IMR-90 (cell line): ENCODE results near the gene ACVR2B. TPM values are rescaled to one million over a fixed set of nuclear protein-coding genes. Genes with fewer than 3 reads are reported as not detected.

Source experiments
- ATAC-seq: fragments of 200-7000 bp; cut with Tn5 transposase; 2 replicates; pipeline ENCODE4 v1.9.1; 2020; ENCODE audit warnings: low read depth, mild to moderate bottlenecking, moderate library complexity
- BruUV-seq: library from RNA; stranded (reverse); fragments of 400-500 nt; replicated peaks from 2 replicates; lab custom pipeline; 2021; lab: Mats Ljungman, UMichigan
- CTCF ChIA-PET: fragments of 300-600 bp; formaldehyde crosslinking; extraction: SDS; loops from one replicate; lab custom pipeline; 2021; ENCODE audit warnings: antibody characterized with exemption; lab: Yijun Ruan, JAX
- POLR2A ChIA-PET: fragments of 300-600 bp; sonication (Branson Sonifier 250); formaldehyde crosslinking; loops from one replicate; lab custom pipeline; 2022; ENCODE audit warnings: antibody characterized with exemption; ENCODE audit not compliant: unreplicated experiment; lab: Charles Lee
- DNase-seq: peaks from one replicate; pipeline ENCODE4 v3.0.0; 2013
- H2AFZ ChIP-seq: replicated peaks from 2 replicates; pipeline ENCODE3; 2013; ENCODE audit warnings: low read length, mild to moderate bottlenecking; ENCODE audit not compliant: poor library complexity
- H2AK5ac ChIP-seq: 2 replicates; pipeline ENCODE4 v1.6.1; 2013; ENCODE audit warnings: low read depth, low read length, inconsistent platforms
- H2AK9ac ChIP-seq: replicated peaks from 2 replicates; pipeline ENCODE3; 2013; ENCODE audit warnings: mild to moderate bottlenecking, low read depth, low read length, moderate library complexity; ENCODE audit not compliant: poor library complexity
- H2BK120ac ChIP-seq: 2 replicates; pipeline ENCODE4 v1.6.1; 2013; ENCODE audit warnings: low read depth, low read length, inconsistent platforms
- H2BK15ac ChIP-seq: 3 replicates; pipeline ENCODE4 v1.6.1; 2013; ENCODE audit warnings: low read depth, low read length, inconsistent platforms
- H2BK20ac ChIP-seq: 2 replicates; pipeline ENCODE4 v1.6.1; 2013; ENCODE audit warnings: low read depth, mild to moderate bottlenecking, inconsistent platforms, low read length, moderate library complexity
- H2BK5ac ChIP-seq: 2 replicates; pipeline ENCODE4 v1.6.1; 2013; ENCODE audit warnings: mild to moderate bottlenecking, low read depth, low read length, inconsistent platforms; ENCODE audit not compliant: poor library complexity, severe bottlenecking
- H3K14ac ChIP-seq: replicated peaks from 2 replicates; pipeline ENCODE4 v1.6.1; 2013; ENCODE audit warnings: low read depth, low read length, inconsistent platforms
- H3K18ac ChIP-seq: 2 replicates; pipeline ENCODE4 v1.6.1; 2013; ENCODE audit warnings: low read depth, low read length, control low read depth
- H3K23ac ChIP-seq: 2 replicates; pipeline ENCODE4 v1.6.1; 2013; ENCODE audit warnings: low read depth, low read length, inconsistent platforms
- H3K27ac ChIP-seq: 2 replicates; pipeline ENCODE4 v1.5.1; 2013; ENCODE audit warnings: mild to moderate bottlenecking, control low read depth, low read length; ENCODE audit not compliant: insufficient read depth
- H3K27me3 ChIP-seq: 2 replicates; pipeline ENCODE4 v1.6.1; 2013; ENCODE audit warnings: low read length; ENCODE audit not compliant: control insufficient read depth, insufficient read depth
- H3K36me3 ChIP-seq: 2 replicates; pipeline ENCODE4 v1.6.1; 2013; ENCODE audit warnings: low read length, mixed read lengths; ENCODE audit not compliant: control insufficient read depth, insufficient read depth
- H3K4ac ChIP-seq: 2 replicates; pipeline ENCODE4 v1.6.1; 2013; ENCODE audit warnings: low read depth, low read length, inconsistent platforms
- H3K4me1 ChIP-seq: 2 replicates; pipeline ENCODE4 v1.6.1; 2013; ENCODE audit warnings: low read length, mixed read lengths; ENCODE audit not compliant: control insufficient read depth, insufficient read depth
- H3K4me2 ChIP-seq: 2 replicates; pipeline ENCODE4 v1.6.1; 2013; ENCODE audit warnings: low read depth, mild to moderate bottlenecking, control low read depth, low read length, moderate library complexity
- H3K4me3 ChIP-seq: 2 replicates; pipeline ENCODE4 v1.5.1; 2013; ENCODE audit warnings: low read depth, mild to moderate bottlenecking, control low read depth, low read length, moderate library complexity; ENCODE audit not compliant: insufficient read depth
- H3K56ac ChIP-seq: 2 replicates; pipeline ENCODE4 v1.6.1; 2013; ENCODE audit warnings: low read length, inconsistent platforms; ENCODE audit not compliant: insufficient read depth; ENCODE audit errors: extremely low read depth
- H3K79me1 ChIP-seq, 2 experiments: 2 replicates each; pipeline ENCODE4 v1.6.1; 2013; ENCODE audit warnings: low read length in 2 of 2, inconsistent platforms in 1 of 2, low read depth in 1 of 2
- H3K9ac ChIP-seq: 2 replicates; pipeline ENCODE4 v1.6.1; 2013; ENCODE audit warnings: low read depth, low read length, control low read depth
- H3K9me1 ChIP-seq: 2 replicates; pipeline ENCODE4 v1.6.1; 2013; ENCODE audit warnings: low read length, inconsistent platforms; ENCODE audit not compliant: insufficient read depth
- H3K9me3 ChIP-seq: 2 replicates; pipeline ENCODE4 v1.6.1; 2013; ENCODE audit warnings: low read length; ENCODE audit not compliant: control insufficient read depth, insufficient read depth
- H4K20me1 ChIP-seq: 2 replicates; pipeline ENCODE4 v1.6.1; 2013; ENCODE audit warnings: low read length, inconsistent platforms; ENCODE audit not compliant: insufficient read depth
- H4K5ac ChIP-seq: 2 replicates; pipeline ENCODE4 v1.6.1; 2013; ENCODE audit warnings: mild to moderate bottlenecking, low read depth, low read length, control low read depth
- H4K8ac ChIP-seq, 2 experiments: 2 replicates each; pipeline ENCODE4 v1.6.1; 2013; ENCODE audit warnings: low read depth in 2 of 2, low read length in 2 of 2, control low read depth in 1 of 2, inconsistent platforms in 1 of 2
- H4K91ac ChIP-seq: 2 replicates; pipeline ENCODE4 v1.6.1; 2013; ENCODE audit warnings: low read depth, low read length, inconsistent platforms; ENCODE audit not compliant: insufficient read depth
- BHLHE40 ChIP-seq: fragments of 150-350 bp; IDR thresholded peaks from 2 replicates; pipeline ENCODE4 v1.6.1; 2016; ENCODE audit warnings: mild to moderate bottlenecking, low read depth, low read length
- CEBPB ChIP-seq: IDR thresholded peaks from 2 replicates; pipeline ENCODE4 v1.6.1; 2012; ENCODE audit warnings: low read depth, low read length, improper control_type of control experiment
- CHD1 ChIP-seq: IDR thresholded peaks from 2 replicates; pipeline ENCODE4 v1.6.1; 2012; ENCODE audit warnings: low read depth, low read length, improper control_type of control experiment
- FOS ChIP-seq: fragments of 150-350 bp; IDR thresholded peaks from 2 replicates; pipeline ENCODE4 v1.6.1; 2016; ENCODE audit warnings: low read depth, low read length
- MAZ ChIP-seq: IDR thresholded peaks from 2 replicates; pipeline ENCODE4 v1.6.1; 2012; ENCODE audit warnings: low read depth, mild to moderate bottlenecking, low read length, improper control_type of control experiment, moderate library complexity, borderline replicate concordance
- MXI1 ChIP-seq: IDR thresholded peaks from 2 replicates; pipeline ENCODE4 v1.6.1; 2012; ENCODE audit warnings: low read depth, mild to moderate bottlenecking, low read length, moderate library complexity, borderline replicate concordance
- NFE2L2 ChIP-seq: fragments of 150-350 bp; IDR thresholded peaks from 2 replicates; pipeline ENCODE4 v1.6.1; 2016; ENCODE audit warnings: low read depth, mild to moderate bottlenecking, low read length
- RAD21 ChIP-seq: IDR thresholded peaks from 2 replicates; pipeline ENCODE4 v1.6.1; 2012; ENCODE audit warnings: low read length, improper control_type of control experiment
- RCOR1 ChIP-seq: IDR thresholded peaks from 2 replicates; pipeline ENCODE4 v1.6.1; 2012; ENCODE audit warnings: mild to moderate bottlenecking, low read length, improper control_type of control experiment; ENCODE audit not compliant: insufficient replicate concordance
- RFX5 ChIP-seq: IDR thresholded peaks from 2 replicates; pipeline ENCODE4 v1.8.0; 2012; ENCODE audit warnings: low read depth, mild to moderate bottlenecking, low read length, moderate library complexity
- SMC3 ChIP-seq: fragments of 150-350 bp; IDR thresholded peaks from 2 replicates; pipeline ENCODE4 v1.6.1; 2016; ENCODE audit warnings: low read depth, mild to moderate bottlenecking, antibody characterized with exemption, low read length, moderate library complexity
- WGBS, 2 experiments: methylation state at CpG; one replicate each; pipeline versions ENCODE4 v1.1.5 to v1.1.7; 2013; ENCODE audit warnings: missing lambda C conversion rate in 2 of 2; ENCODE audit not compliant: insufficient read length in 1 of 2; ENCODE audit errors: extremely low coverage in 2 of 2; 5-methylcytosine and 5-hydroxymethylcytosine counted together
- dilution Hi-C: fragments of 300-500 bp; cut with HindIII; formaldehyde crosslinking; loops from one replicate; pipeline ENCODE4 v1.14.3; 2018; ENCODE audit warnings: low sequenced_read_pairs; ENCODE audit not compliant: unreplicated experiment
- in situ Hi-C: fragments of 300-500 bp; cut with MboI; formaldehyde crosslinking; loops from 3 replicates; pipeline ENCODE4 v1.14.3; 2019; ENCODE audit warnings: low sequenced_read_pairs, inconsistent platforms, mixed read lengths
- intact Hi-C: fragments of 100-400 bp; cut with micrococcal nuclease; formaldehyde crosslinking; loops from 2 replicates; pipeline ENCODE4 v1.10.0; 2022
- polyA plus RNA-seq, 3 experiments: library from polyadenylated mRNA; depleted of rRNA; stranded (reverse); fragments of >200 nt; gene quantifications; 2 replicates each; pipeline ENCODE4 v1.2.3, GENCODE V29; 2012; ENCODE audit warnings: low replicate concordance in 1 of 3
- total RNA-seq: library from RNA; depleted of rRNA; stranded (reverse); fragments of >200 nt; gene quantifications from 2 replicates; pipeline ENCODE4 v1.2.3, GENCODE V29; 2012
- TF ChIP-seq, protein P1 (sequence below): fragments of 150-350 bp; IDR thresholded peaks from 2 replicates; pipeline ENCODE4 v1.6.1; 2017; ENCODE audit warnings: mild to moderate bottlenecking, antibody characterized with exemption, low read length, low read depth
- TF ChIP-seq, protein P2 (sequence below): conservative IDR thresholded peaks from 2 replicates; pipeline ENCODE4 v1.5.1; 2012; ENCODE audit warnings: mild to moderate bottlenecking, low read depth, low read length, improper control_type of control experiment

ACVR2B gene
- total and polyA plus RNA-seq, 2 of the 4 experiments (the other 2 are of a cell fraction) = 0.60 to 1.3 TPM

DNA sequence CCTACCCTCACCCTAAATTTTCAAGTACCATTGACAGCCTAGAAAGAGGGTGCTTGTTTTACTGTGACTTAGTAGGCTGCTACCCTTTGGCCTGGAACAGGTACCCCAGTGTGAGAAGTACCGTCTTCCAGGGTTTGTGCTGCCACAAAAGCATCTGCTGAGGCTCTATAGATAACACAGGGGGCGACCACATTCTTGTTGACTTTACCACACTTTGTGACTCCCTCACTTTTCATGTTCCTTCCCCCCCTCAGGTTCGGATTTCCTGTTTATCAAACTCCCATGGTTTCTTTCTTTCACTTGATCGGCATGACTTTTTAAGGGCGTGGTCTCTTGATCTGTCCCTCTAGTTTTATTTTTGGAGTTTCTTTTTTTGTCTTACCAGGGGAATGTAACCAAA, 66.0 kb downstream of the ACVR2B start:
- peaks cover 5% of the 10 kb centered on the region for H3K4me1 ChIP-seq
- H2AK9ac ChIP-seq = peak overlapping the region; percentile 22
- no peak for DNase-seq
- H2BK20ac ChIP-seq = no peak overlapping the region
- no peak overlapping the region for H2AK5ac ChIP-seq
- no peak overlapping the region for H2BK120ac ChIP-seq
- ChIA-PET POLR2A (no interaction called here), CTCF (interaction anchor here (1.7 to 5.1 kb wide), 5 partner anchors 10 to 480 kb away, joined by 4 to 32 read pairs (median 11); partner anchors contain the start of gene EXOG)
- no peak for TF ChIP-seq NFE2L2
- TF ChIP-seq, protein P1, sequence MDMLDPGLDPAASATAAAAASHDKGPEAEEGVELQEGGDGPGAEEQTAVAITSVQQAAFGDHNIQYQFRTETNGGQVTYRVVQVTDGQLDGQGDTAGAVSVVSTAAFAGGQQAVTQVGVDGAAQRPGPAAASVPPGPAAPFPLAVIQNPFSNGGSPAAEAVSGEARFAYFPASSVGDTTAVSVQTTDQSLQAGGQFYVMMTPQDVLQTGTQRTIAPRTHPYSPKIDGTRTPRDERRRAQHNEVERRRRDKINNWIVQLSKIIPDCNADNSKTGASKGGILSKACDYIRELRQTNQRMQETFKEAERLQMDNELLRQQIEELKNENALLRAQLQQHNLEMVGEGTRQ = no peak
- no peak for TF ChIP-seq RAD21
- no peak for TF ChIP-seq MAZ
- TF ChIP-seq SMC3 = no peak
- no peak for TF ChIP-seq MXI1
- no peak for TF ChIP-seq RCOR1
- TF ChIP-seq RFX5 = no peak
- no peak for TF ChIP-seq FOS
- TF ChIP-seq CEBPB = no peak
- TF ChIP-seq, protein P2, sequence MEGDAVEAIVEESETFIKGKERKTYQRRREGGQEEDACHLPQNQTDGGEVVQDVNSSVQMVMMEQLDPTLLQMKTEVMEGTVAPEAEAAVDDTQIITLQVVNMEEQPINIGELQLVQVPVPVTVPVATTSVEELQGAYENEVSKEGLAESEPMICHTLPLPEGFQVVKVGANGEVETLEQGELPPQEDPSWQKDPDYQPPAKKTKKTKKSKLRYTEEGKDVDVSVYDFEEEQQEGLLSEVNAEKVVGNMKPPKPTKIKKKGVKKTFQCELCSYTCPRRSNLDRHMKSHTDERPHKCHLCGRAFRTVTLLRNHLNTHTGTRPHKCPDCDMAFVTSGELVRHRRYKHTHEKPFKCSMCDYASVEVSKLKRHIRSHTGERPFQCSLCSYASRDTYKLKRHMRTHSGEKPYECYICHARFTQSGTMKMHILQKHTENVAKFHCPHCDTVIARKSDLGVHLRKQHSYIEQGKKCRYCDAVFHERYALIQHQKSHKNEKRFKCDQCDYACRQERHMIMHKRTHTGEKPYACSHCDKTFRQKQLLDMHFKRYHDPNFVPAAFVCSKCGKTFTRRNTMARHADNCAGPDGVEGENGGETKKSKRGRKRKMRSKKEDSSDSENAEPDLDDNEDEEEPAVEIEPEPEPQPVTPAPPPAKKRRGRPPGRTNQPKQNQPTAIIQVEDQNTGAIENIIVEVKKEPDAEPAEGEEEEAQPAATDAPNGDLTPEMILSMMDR = no peak
- TF ChIP-seq CHD1 = no peak
- TF ChIP-seq BHLHE40 = no peak
- H3K4me3 ChIP-seq = no peak overlapping the region
- 0 out of 2 replicates have a peak overlapping the region, but pooled peaks have one; percentile 21 for H4K91ac ChIP-seq
- in situ Hi-C loops (loop anchor here (5.0 to 10.0 kb wide), 2 partner anchors 323 to 475 kb away; no protein-coding TSS in a partner anchor), intact Hi-C loops (loop anchor here (2.0 to 10.0 kb wide), 2 partner anchors 215 to 481 kb away; no protein-coding TSS in a partner anchor), dilution Hi-C loops (no loop called here)
- 0 out of 2 replicates have a peak overlapping the region, but pooled peaks have one; percentile 21 for H3K23ac ChIP-seq
- H3K27ac ChIP-seq = no peak overlapping the region
- peak overlapping the region; percentile 20; the same call in 1 of the 2 replicates for H3K4ac ChIP-seq
- H3K9me1 ChIP-seq = no peaks in the 10 kb centered on the region; the same call in 1 of the 2 replicates
- ATAC-seq = no peak
- 62% methylated on average over 2 of the region's 5 CpGs; no CpG with 5 or more reads in 1 of the 2 experiments for WGBS, 2 experiments
- H2AFZ ChIP-seq = no peak overlapping the region
- peaks cover 10% of the 10 kb centered on the region; the same call in 1 of the 2 replicates for H3K36me3 ChIP-seq
- H3K56ac ChIP-seq = no peak overlapping the region
- no peak overlapping the region for H4K8ac ChIP-seq
- H2BK5ac ChIP-seq = no peak overlapping the region
- no peaks in the 10 kb centered on the region for H3K27me3 ChIP-seq
- peak overlapping the region; percentile 45; the same call in 1 of the 2 replicates for H3K14ac ChIP-seq
- no peaks in the 10 kb centered on the region for H3K9me3 ChIP-seq
- no peak overlapping the region for H3K9ac ChIP-seq
- no peak overlapping the region for H2BK15ac ChIP-seq
- H3K18ac ChIP-seq = no peak overlapping the region
- H4K5ac ChIP-seq = no peak overlapping the region
- H3K79me1 ChIP-seq = peaks cover 0 to 3% of the 10 kb centered on the region in 2 experiments; a peak in 2 of 4 replicates
- BruUV-seq = no TSS peak
- H4K20me1 ChIP-seq = no peaks in the 10 kb centered on the region
- no peak overlapping the region for H3K4me2 ChIP-seq
